HUDEP-2 (cell line): ENCODE measurements around the gene AP3B2.
"Not testable (repeated sequence)": the region's sequence is repeated elsewhere in the genome, so short reads cannot be mapped to it uniquely, and the experiment has no call there.

Source experiments
- DNase-seq, 76 experiments: peaks; one replicate each; lab custom pipeline; 2025; ENCODE audit not compliant: unreplicated experiment in 76 of 76; lab: John Stamatoyannopoulos, UW

The AP3B2 gene

DNA sequence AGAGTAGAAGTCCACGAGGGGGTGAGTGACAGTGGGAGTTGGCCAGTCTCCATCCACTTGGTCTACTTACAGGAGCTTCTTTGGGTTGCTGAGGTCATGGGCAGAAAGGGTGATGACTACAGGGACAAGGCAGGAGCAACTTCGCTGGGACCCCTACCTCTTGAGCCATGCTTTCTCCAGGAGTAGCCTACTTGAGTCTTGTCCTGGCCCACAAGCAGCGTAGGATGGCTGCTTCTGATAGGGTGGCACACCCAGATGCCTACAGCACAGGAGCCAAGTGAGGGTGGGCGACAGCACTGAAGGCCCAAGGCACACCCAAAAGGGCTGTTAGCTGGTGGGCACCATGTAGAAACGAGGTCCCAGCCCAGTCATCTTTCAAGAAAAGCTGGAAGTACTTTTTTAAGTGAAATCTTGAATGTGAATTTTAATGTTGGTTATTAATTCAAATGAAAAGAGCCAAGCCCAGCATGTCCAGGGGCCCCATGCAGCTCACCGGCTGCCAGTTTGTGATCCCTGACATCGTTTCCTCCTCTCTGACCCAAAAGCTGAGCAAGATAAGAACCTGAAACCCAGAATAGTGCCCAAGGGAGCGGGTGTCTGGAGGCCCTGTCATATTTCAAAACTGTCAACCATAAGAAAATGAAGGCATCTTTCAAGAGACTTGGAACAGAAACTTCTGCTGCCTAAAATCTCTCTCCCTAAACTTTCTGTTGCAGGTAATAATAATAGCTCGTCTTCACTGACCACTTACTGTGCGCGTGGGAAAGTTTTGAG, 60.3 kb downstream of the AP3B2 start:
- DNase-seq = peak in 33 of 76 experiments; percentile 6 to 66 (median 26)

DNA sequence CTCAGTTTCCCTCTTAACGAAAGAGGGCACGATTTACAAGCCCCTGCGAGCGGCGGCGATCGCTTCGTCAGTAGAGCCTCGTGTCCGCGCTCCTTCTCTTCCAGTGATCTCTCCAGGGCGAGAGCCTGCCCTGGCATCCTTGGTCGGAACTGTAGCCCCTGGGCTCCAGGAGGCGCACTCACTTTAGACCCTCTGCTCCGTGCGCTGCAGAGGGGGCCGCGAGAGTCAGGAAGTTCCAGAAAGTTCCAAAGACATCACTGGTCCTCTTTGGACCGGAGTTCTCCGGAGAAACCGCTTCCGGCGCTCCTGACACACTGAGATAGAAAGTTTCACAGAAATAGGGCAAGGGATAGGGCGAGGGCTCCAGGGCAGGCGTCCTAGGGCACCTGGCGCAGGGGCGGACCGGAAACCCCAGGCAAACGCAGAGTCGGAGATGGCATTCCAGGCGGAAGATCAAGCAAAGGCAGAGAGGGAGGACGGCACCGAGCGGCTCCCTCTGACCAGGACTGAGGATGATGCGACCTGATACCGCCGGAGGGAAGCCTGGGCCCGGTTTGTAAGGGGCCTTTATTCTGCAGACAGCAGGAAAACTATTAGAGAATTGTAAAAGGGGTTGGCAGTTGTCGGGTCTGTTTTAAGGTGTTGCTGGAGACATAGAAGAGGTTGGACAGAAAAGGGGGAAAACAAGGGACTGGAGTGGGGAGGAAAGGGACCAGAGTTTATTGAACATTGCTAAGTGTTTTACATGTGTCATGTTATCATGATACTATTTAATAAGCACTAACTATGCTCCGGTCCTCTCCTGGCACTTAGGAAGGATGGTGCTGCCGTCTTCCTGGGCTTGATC, 61.2 kb downstream of the AP3B2 start:
- peak in 13 of 76 experiments; percentile 11 to 57 (median 29) for DNase-seq

GRCh38 chr15:82647835-82648256, 61.8 kb downstream of the AP3B2 start:
- DNase-seq = peak in 40 of 76 experiments; percentile 22 to 87 (median 59)

DNA sequence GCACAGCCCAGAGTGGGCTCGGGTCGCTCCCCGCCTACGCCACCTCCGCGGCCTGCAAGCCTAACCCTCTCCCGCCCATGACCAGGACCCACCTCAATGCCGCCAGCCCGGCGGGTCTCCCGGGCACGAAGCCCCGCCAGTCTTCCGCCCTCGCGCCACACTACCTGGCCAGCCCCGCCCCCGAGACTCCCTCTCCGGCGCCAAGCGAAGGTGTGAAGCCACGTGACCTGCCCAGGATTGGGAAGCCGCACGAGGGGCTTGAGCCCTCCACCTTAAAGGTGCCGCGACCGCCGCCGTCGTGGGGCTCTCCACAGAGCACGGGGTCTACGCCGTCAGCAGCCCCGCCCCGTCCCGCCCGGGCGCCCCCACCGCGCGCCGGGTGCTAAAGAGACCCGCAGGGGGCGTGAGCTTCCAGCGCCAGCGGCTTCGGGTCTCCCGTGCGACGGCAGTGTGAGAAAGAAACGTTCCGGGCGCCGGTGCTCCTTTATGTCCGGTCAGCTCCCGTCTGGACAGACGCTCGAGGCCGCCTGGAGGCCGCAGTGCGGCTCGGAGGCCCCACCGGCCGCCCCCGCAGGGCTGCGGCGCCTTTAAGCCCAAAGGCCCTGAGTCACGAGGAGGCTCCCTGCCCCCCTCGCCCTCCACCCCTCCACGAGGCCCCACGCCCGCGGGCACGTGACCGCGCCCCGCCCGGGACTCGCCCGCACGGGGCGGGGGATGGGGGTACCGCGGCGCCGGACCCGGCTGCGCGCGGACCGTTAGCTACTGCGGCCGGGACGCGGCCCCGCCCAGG, 62.4 kb downstream of the AP3B2 start, which contains the start of gene CPEB1:
Gene CPEB1 (minus strand): TSS at position 319 of the 790 bp plus-strand sequence. CDS start 18,904 bp downstream, outside the sequence.
- DNase-seq = peak in 73 of 76 experiments; percentile 18 to 89 (median 75)

DNA sequence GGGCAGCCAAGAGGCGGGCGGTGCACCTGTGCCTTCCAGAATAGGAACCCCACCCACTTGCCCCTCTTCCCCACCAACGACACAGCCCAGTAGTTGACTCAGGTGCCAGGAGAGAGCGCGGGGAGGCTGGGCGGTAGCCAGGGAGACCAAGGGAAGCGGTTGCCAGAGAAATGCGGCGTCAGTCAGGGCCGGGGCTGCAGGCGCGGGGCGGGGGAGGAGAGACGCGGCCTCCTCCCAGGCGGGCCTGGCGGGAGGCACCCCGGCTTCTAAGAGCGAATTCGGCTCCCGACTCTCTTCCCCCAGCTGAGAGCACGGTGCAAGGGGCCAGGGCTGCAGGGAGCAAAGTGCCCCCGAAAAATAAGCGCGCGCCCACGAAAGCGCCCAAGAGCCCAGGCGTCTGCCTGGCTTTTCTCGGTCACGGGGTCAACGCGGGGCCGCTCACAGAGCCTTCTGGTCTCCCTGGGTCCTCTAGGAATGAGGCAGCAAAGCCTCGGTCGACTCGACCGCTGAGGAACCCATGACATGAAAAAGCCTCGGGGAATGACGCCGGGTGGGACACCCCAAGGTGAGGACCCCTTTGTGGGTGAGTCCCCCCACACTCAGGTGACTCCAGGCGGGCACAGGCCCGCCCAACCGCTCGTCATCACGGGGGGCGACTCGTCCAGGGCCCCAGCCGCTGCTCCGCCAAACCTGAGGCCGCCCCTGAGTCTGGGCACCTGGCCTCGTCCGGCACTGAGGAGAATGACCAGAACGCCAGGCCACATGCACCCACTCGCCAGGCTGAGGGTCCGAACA, 63.2 kb downstream of the AP3B2 start:
- DNase-seq = peak in 66 of 76 experiments; percentile 9 to 73 (median 52)

DNA sequence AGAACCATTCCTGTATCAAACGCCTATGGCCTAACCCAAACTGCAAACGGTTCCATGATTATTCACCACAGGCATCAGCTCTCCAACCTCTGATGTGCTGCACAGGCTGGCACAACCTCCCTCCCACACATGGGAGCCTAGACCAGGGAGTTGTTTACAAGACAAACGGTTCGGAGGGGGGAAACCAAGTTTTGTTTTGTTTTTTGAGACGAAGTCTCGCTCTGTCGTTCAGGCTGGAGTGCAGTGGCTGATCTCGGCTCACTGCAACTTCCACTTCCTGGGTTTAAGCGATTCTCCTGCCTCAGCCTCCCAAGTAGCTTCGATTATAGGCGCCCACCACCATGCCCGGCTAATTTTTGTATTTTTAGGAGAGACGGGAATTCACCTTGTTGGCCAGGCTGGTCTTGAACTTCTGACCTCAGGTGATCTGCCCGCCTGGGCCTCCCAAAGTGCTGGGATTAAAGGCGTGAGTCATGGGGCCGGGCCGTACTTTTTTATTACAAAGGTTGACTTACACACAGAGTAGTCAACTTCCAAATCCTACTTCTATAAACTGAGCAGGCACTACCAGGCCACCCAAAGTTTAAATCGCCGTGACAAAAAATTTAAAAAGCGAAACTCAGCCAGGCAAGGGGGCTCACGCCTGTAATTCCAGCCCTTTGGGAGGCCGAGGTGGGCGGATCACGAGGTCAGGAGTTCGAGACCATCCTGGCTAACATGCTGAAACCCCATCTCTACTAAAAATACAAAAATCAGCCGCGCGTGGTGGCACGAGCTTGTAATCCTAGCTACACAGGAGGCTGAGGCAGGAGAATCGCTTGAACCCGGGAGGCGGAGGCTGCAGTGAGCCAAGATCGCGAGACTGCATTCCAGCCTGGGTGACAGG, 64.5 kb downstream of the AP3B2 start:
- not testable (repeated sequence) for DNase-seq

GRCh38 chr15:82643992-82644391, 65.7 kb downstream of the AP3B2 start:
- peak in 7 of 76 experiments; percentile 3 to 33 (median 9) for DNase-seq

- no peak for DNase-seq
Measured at GRCh38 chr15:82642656-82643055, 67.0 kb downstream of the AP3B2 start.

DNA sequence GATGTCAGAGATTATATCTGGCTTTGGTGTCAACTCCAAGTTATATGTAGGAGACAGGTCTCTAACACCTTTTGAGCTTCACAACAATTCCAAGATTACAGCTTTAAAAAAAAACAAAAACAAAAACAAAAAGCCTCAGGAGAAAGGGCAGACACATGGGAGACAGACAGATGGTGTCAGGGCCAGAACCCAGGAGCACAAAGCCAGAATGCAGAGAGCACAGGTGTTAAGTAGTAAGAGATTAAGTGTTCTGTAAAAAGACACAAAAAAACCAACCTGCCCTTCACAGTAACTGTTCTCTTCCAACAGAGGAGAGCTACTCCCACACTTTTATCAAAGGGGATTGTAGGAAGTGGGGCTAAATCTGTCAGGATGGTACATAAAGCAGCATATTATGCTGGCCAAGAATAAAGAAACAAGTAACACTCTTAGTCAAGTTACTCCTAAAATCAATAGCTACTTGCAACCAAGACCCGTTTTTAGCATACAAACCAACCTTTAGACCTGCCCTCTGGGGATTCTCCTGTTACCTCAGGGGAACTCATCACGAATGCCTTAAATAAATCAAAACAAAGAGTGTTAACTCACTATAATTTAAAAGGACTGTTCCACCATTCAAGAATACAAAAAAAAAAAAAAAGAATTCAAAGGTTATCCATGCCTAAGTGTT, 68.4 kb downstream of the AP3B2 start:
- DNase-seq = no peak

DNA sequence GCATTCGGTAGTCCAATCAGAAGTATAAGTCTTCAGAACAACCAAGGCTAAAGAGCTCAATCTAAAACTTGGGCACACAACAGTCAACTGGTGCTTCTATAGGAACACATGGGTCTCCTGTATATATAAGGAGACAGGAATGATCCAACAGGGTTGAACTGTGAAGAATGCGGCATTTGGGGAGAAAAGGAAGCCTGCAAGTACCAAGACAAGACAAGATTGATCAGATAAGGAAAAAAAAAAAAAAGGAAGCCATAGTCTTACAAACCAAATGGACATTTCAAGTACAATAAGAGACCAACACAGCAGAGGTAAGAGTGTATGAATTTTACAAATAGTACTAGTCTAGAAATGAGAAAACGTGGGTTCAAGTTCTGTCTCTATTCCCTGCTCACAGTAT, 69.0 kb downstream of the AP3B2 start:
- DNase-seq = no peak

- DNase-seq = no peak
Measured at GRCh38 chr15:82635798-82636197, 73.9 kb downstream of the AP3B2 start.

DNA sequence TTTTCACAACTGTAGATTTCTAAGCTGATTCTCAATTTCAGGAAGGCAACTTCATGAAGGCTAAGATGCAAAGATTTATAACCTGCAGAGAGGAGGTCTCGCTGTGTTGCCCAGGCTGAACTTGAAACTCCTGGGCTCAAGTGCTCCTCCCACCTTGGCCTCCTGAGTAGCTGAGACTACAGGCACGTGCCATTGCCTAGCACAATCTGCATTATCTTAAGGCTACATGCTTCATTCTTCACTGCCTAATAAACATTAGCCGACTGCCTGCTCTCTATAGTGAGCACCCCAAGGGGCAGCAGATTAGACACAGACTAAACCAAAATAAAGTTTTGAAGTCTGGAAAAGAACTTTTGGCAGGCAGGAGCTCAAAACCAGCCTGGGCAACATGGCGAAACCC, 79.6 kb downstream of the AP3B2 start:
- no peak for DNase-seq

GRCh38 chr15:82625136-82625535, 84.5 kb downstream of the AP3B2 start:
- DNase-seq = no peak

DNA sequence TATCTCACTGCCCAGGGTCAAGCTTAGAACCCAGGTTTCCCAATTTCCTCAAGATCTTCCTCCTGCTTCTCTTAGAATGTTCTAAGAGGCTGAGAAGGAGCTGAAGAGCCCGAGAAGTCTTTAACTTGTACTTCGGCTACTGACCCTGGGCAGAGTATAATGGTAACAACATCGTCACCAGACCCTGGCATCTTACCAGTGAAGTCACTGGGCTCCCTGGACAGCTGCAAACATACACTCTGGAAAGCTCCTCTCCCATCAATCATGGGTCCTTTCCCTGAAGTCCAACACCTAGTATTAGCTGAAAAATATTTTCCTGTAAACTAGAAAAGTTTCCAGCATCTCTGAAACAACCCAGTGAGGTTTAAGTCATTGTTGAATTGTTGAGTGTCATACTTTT, 85.2 kb downstream of the AP3B2 start:
- DNase-seq = no peak

DNA sequence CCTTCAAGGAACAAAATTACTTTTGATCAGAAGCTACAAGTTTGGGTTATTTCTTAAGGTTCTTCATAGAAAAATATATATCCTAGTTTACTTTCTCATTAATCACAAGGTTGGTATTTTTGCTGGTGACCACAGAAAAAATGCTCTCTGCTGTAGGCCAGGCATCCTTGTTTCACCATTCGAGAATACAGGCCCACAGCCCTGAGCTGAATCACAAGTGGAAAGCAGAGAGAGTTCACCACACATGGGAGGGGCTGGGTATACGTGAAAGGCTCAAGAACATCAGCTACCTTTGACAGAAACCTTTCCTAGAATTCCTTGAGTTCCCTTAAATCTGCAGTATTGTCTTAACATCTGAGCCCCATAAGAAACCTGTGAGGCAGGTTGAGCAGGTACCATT, 85.7 kb downstream of the AP3B2 start:
- DNase-seq = no peak

- DNase-seq = no peak
Measured at GRCh38 chr15:82621970-82622369, 87.7 kb downstream of the AP3B2 start.

GRCh38 chr15:82613747-82614146, 95.9 kb downstream of the AP3B2 start:
- DNase-seq = no peak

- DNase-seq = no peak
Measured at GRCh38 chr15:82611348-82611747, 98.3 kb downstream of the AP3B2 start.
